Embryonic facial prominence (tissue), 1 donor: ENCODE measurements around the gene ACSL1.

ENCODE experiments used
- DNase-seq: peaks from one replicate; pipeline ENCODE4 v3.0.0-alpha.2; 2016; ENCODE audit errors: extremely low spot score

Gene ACSL1

DNA sequence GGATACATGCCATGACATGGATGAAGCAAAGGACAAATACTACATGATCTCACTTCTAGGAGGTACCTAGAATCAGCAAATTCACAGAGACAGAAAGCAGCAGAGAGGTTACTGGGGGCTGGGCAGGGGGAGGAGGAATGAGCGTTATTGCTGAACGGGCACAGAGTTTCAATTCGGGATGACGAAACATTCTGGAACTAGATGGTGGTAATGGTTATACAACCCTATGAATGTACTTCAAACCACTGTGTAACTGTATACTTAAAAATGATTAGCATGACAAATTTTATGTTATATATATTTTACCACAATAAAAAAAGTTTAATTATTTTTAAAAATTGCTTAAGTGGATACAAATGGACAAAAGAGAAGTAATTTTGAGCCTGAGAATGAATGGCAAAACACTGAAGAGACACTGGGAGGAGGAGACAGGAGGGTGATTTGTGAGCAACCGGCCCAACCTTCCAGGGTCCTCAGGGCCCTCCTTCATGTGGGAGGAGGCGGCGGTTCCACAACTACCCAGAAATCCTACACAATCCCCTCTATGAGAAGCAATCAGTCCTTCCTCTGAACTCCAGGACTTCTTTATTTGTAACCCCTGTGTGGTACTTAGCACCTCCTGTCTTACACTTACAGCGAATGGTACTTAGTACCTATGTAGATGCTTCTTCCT lies 14.1 kb downstream of the ACSL1 start:
- no peak for DNase-seq

DNA sequence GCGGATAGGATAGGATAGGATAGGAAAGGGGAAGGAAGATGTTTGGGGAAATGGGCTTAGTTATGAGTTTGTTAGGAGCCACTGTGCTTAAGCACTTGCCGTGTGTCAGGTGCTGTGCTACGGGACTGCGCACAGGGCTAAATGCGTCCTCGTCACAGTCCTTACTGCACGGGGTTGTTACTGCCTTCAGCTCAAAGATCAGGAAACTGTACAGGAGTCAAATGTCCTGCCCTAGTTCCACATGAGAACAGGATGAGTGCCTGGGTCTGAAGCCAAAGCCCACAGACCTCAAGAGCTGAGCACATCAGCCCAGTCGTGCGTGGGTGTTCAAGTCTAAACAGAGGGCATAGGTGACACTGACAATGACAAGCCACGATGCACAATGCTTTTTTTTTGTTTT lies 15.0 kb downstream of the ACSL1 start:
- no peak for DNase-seq

DNA sequence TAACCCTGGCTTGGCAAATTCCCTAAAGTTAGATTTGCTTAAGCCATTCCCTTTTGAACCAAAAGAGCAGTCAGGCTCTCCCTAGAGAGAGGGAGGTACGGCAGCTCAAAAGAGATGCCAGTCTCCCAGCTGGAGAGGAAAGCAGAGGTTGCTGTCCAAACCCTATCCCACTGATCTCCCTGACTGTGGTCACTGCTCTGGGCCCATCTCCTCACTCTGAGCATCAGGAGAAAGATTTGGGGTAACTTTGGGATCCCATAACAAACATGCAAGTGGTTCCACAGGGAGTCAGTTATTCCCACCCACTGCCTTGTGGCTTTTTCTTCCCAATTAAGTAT lies 17.1 kb downstream of the ACSL1 start:
- DNase-seq: no peak

DNA sequence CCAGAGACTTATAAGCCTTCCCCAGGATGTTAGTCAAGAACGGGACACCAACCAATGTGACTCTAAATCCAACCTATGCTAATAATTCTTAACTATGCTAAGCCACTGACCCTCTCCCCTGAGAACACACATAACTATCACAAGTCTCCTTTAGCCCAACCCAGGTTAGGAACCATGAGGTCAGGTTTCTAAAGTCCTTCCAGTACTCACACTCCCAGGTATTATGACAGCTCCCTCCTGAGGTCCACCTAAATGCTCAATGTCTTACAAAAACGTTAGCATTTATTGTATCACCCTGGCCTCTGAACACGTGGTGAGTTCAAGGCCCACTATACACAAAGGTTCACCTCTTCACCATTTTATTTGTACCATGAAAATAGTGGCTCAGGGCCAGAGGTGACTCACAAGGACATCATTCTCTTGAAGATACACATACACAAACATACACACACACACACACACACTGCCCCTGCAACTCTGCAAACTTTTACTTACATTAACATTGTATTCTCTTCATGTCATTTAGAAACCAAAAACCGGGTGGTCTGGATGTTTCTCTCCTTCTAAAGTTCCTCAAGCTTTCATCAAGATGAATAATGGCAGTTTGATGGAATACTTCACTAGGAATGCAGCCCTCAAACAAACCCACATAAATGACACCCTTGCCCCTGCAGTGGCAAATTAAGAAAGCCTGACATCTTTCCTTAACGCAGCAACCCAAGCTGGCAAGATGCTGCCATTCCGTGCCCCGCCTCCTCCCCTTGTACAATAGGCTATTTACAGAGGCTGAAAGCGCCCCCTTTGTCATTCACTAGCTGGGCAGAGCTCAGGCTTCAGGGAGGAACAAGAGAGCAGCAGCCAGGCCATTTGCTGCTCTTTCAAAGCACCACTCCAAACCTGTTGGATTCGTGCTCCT lies 17.7 kb downstream of the ACSL1 start:
- DNase-seq: no peak

DNA sequence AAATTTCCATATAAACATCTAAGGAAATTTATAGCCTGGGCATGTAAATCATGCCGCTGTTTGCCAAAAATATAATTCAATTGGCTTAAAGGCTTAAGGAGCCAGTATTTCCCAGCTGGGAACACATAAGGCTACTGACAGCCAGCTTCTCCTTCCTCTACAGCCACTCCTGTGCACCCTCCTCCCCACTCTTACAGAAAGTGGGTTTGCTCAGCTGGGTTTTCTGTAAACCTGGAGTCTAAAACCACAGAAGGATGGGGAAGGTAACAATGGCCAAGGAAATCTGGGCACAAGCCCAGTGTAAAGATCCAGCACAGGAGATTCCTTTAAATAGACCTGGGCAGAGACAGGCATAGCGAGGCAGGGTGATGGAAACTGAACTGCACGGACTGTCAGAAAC lies 18.5 kb downstream of the ACSL1 start:
- DNase-seq: no peak

DNA sequence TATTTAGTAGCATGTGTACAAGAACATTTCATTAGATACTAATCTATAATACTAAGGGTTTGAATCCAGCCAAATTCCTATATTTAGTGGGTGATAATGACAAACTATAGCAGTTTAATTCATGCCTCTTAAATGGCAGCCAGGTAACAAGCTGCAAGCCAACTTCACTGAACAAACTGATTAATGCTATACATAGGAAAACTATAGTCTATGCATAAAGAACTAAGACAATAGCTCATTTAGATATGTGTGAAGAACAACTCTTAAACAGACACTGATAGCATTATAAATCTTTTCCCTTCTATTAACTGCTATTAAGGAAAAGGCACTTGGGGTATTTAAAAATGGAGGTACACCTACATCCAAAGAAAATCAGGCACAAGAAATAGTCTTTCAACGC lies 19.1 kb downstream of the ACSL1 start:
- DNase-seq: no peak

DNA sequence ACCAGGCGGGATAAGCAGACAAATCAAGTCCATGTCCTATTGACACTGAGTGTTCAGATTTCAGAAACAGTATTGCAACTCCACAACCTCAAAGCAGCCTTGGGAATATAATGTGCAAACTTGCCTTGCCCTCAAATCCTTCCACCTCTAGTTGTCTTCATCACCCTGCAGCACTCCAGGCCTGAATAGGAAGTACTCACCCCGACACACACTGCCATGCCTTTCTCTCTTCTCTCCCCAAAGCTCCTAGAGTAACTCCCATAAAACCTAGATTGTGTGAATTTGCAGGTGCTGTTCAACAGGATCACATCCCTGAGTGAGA lies 19.6 kb downstream of the ACSL1 start:
- DNase-seq: no peak

DNA sequence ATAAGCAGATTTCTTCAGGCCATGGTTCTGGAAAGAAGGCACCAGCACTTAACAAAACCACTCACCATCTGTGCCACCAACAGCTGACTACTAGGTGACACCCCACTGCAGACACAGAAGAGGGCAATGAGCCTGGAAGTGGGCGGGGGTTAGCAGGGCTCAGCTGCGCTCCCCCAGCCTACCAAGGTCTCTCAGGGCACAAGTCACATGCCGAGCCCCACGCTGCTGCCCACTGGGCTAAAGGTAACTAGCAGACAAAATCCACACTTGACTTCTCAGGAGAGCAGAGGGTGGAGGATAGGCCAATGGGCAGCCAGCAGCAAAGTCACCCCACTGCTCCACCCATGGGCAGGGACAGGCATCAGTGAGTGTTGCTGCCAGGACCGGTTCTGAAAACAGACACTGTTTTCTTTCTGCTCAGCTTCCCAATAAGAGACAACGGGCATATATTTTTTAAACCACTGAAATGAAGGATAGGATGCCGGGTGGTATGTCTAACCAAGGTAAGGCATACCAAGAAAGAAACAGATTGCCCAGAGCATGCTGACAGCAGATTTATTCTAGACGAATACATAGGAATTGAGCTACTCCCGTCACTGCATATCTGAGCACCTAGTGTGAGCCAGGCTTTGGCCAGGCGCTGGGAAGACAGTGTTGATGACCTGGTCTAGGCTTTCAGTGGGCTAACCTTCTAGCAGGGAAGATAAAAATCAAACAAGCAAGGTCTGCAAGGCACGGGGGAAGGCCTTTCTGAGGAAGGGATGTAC lies 20.1 kb downstream of the ACSL1 start:
- DNase-seq: no peak

DNA sequence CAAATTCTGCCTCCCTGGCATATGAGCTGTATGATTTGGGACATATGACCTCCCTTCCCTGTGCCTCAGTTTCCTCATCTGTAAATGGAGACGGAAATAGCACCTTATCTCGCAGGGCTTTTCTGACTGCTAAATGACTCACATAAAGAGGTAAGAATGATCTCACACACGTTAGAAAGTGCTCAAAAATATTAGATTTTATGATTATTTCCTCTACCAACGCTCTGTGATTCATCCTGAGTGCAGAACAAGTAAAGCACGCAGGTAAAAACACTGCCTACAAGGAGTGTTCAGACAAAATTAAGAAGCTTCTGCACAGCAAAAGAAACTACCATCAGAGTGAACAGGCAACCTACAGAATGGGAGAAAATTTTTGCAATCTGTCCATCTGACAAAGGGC lies 21.1 kb downstream of the ACSL1 start:
- no peak for DNase-seq

DNA sequence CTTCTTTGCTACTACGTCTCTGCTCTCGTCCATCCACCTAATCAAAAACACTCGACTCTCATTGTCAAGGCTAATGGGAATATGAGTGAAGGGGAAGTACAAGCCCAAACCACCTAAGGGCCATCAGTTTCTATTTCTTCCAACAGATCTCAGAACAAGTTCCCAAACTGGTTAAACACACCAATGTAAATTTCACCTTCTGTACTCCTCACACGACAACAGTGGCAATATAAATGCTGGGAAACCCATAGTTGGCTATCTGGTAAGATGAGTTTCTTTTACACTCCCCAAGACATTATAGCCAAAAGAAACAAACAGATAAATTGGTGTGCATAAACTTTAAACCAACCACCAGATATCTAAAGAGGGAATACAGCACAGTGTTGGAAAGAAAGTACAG lies 21.9 kb downstream of the ACSL1 start:
- no peak for DNase-seq

DNA sequence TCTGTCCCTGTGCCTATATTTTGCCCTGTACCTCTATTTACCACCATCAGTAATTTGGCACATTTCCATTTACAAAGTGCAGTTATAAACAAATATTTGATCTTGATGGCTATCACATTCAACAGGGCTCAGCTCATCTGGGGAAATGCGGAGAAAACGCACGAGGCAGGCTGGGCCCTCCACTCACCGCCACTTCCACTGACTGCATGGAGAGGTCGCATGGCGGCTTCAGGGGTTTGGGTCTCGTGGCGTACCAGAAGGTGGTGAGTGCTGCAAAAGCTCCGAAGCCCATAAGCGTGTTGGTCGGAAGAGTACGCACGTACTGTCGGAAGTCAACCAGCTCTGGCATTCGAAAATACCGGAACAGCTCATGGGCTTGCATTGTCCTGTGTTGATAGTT lies 22.6 kb downstream of the ACSL1 start:
- DNase-seq: no peak

DNA sequence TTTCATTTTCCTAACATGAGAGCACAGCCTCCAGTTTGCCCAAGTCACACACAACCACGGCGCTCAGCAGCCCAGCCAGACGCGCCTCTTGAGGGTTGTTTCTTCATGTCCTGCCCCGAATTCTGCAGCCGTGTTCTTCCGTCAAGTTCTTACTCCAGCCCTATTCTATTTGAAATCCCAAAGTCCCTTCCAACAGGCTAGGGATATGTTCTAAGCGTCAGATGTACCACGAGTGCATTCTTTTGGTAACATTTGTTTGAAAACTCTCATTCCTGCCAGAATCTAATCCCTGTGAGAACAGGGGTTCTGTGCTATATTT lies 23.1 kb downstream of the ACSL1 start:
- DNase-seq: no peak

DNA sequence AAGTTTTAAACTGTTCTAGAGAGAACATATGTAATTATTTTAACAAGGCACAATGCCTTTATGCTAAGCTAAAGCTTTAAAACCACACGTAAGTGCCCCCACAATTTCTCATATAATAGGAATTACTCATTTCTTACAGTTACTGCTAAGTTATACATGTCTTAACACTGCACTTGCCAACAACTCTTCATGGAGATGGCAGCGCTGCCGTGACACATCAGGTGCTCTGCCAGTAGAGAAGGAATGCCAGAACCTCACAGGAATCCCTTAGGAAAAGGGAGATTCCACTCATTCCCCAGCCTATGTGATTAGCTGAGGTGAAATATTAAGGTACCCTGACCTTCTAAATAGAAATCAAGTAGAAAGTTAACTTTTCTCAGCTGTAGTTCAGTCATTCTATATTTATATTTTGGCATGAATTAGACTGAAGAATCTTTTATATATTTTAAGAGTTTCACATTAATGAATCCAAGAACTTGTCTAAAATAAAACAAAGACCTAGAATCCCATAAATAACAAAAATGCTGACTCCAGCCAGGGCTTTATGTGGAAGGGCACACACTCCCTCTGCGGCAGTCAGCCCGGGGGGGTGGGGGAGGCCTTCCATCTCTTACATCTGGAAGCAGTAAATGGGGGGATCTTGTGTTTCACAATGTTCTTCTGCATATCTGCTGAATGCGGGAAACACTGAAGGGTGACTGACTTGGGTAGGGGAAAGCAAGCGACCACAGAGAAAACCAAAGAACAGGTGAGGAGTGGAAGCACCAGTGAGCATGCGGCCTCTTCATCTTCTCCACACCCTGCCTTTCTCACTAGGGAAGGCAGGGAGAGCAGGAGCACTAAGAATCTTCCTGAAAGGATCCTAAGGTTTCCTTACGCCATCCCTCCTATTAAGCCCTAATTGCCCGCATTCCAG lies 23.7 kb downstream of the ACSL1 start:
- DNase-seq: no peak

DNA sequence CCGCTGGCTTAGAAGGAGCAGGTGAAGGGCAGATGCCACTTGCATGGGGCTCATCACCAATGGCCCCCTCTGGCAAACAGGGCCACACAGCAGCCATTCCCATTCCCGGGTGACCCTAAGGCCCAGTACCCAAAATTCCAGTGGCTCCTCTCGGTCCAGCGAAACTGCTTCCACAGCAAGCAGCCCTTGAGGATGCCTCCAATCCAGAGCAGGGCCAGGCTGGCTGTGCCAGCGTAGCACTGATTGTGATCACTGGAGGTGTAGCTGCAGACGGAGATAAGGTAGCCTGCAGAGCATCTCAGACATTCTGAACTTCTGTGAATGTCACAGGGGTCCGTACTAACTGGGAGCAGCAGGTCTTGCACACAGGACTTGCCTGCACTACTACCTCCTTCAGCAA lies 27.3 kb downstream of the ACSL1 start:
- DNase-seq: no peak

DNA sequence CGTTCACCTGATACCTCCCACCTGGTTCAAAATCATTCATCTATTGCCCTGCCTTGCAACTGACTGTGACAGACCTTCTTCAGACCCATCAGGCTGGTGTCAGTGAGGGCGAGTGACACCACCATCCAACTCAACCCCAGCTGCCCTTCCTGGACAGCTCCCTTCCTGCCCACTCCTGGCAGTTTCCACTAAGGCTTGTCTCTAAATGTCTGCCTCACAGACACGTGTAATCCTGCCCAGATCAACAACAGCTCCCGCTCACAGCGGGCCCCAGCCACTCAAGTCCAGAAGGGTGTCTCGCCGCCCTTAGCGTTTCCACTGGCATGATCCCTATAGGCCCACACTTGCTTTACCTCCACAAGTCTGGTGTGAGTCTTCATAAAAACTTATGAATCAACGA lies 28.9 kb downstream of the ACSL1 start:
- no peak for DNase-seq

DNA sequence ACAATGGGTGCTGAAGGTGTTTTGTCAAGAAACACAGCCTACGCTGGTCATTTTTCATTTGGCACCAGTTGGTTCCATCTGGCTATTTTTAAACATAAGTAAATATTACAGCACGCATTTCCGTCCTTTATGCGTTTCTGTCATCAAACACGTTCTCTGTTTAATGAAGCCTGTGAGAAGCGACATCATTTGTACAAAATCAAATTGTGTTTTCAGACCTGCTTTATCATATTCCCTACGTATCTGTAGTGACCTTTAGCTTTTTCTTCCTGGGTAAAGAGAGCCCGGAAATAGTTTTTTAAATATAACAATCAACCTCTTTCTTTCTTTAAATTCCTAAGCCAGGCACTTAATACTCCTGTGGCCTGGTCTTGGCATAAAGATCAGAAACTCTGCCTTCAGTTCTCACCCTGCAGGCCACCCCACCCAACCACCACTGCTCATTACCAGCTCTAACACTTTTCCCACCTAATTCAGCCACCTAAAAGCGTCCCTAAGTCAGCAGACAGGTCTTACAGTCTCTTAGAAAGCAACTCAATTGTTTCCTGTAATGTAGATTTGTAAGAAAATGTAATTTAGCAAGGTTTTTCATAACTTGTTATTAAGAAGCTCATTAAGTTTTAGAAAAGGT lies 30.4 kb downstream of the ACSL1 start:
- no peak for DNase-seq

DNA sequence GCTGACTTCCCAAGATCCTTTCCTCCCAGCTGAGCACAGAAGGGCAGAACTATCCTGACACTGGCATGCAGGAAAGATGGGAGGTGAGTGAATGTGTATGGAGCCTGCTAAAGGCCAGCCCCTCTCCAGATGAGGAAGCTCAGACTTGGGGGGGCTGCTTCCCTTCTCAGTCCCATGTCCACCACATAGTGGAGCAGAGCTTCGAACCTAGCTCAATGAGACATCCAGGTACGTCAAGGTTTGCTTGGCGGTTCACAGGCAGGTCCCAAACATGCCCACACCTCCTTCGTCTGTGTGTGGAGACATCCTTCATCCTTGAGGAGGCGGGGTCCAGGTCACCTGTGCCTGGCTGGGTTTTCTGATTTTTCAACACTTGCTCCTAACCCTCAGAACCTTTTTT lies 31.3 kb downstream of the ACSL1 start:
- no peak for DNase-seq

DNA sequence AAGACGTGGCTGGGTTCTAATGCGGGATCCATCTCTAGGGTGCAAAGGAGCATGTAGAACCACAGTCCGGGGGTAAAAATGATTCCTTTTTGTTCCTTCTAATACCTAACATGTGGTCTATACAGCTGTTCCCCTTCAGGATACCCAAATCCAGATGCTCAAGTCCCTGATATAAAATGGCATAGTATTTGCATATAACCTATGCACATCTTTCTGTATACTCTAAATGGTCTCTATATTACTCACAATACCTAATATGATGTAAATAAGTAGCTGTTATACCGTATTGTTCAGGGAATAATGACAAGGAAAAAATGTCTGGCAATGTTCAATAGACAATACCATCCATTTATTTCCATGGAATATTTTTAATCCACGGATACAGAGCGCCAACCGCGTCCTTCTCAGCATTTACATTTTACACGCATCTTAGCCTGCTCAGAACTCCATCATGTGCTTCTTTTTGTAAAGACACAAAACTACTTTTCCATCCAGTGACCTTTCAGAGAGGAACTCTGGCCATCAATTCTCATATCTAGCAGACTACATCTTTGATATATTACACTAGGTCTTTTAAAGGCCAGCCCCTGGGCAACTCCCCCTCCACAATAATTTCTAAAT lies 31.9 kb downstream of the ACSL1 start:
- DNase-seq: no peak

DNA sequence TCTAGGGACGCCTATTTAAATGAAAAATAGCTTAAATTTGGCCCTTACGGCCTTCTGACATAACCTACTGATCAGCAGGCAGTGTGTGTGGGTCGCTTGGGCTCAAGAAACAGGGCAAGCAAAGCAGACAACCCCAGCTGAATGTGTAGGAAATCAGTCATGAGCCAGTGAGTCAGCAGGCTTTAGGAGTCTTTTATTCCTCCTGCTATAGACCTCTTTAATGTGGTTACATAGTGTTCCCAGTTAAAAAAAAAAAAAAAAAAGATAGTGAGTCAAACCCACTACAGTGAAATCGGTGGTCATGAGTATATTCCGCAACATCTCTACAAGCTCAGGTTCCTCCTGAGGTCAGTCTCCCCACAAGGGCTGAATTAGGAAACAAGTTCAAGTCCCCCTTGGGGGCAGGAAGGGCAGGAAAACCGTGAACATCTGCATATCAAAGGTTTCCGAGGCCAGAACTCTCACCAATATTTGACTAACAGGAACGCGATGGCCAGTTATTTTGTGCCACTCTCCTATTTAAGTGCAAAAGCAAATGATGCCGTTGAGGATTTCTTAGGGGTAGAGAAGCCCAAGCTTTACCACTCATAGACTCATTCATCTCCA lies 32.7 kb downstream of the ACSL1 start:
- DNase-seq: no peak

DNA sequence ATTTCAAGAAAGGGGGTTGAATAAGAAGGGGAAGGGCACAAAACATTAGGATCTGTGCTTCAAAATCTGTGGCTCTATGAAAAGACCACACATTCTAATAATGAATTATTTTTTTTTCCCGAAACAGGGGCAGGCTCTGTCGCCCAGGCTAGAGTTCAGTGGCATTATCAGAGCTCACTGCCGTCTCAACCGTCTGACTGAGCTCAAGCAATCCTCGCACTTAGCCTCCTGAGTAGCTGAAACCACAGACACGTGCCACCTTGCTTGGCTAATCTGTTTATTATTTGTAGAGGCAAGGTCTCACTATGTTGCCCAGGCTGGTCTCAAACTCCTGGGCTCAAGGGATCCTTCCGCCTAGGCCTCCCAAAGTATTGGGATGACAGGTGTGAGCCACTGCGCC lies 33.4 kb downstream of the ACSL1 start:
- DNase-seq: no peak

DNA sequence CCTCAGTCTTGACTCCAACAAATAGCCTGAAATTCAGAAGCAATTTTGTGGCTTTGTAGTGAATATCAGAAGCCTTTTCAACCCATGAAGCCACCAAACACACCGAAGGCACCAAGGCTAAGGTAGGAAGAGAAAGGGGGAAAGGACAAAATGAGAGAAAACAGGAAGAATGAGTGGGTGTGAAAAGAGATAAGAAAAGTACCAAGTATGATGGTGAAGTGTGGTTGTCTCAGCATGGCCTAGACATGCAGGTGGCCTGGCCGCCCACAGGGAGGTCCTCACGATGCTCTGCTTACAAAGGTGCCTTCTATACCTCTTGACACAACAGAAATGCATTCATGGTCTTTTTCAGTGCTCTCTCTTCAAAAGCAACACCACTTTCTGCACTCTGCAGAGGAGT lies 34.9 kb downstream of the ACSL1 start:
- no peak for DNase-seq
